HG02884 (cell line): Measurements from ENCODE around the gene METTL1.

ENCODE experiments used
- ATAC-seq: cut with Tn5 transposase; IDR thresholded peaks from one replicate; pipeline ENCODE4 v1.9.1; 2021; ENCODE audit warnings: mild to moderate bottlenecking, moderate library complexity; ENCODE audit not compliant: unreplicated experiment

The METTL1 gene

GRCh38 chr12:57739914-57740538 lies 31.9 kb downstream of the METTL1 start:
- no peak for ATAC-seq

GRCh38 chr12:57739387-57739786 lies 32.5 kb downstream of the METTL1 start:
- ATAC-seq: no peak

GRCh38 chr12:57738661-57739237 lies 33.2 kb downstream of the METTL1 start, which contains the start of gene AGAP2:
TSS of gene AGAP2 (minus strand) at chr12:57738742. CDS start at chr12:57738246, 496 bp downstream.
- ATAC-seq: no peak

GRCh38 chr12:57737467-57738460 lies 34.1 kb downstream of the METTL1 start:
- no peak for ATAC-seq

GRCh38 chr12:57736741-57737466 lies 35.0 kb downstream of the METTL1 start:
- no peak for ATAC-seq

GRCh38 chr12:57735952-57736740 lies 35.8 kb downstream of the METTL1 start:
- ATAC-seq: no peak

GRCh38 chr12:57735198-57735855 lies 36.6 kb downstream of the METTL1 start:
- no peak for ATAC-seq

- no peak for ATAC-seq
Observed at GRCh38 chr12:57734591-57734990, 37.3 kb downstream of the METTL1 start.

- ATAC-seq: no peak
Observed at GRCh38 chr12:57733928-57734327, 38.0 kb downstream of the METTL1 start.

GRCh38 chr12:57732726-57733593 lies 38.9 kb downstream of the METTL1 start:
- ATAC-seq: no peak

GRCh38 chr12:57732270-57732669 lies 39.6 kb downstream of the METTL1 start:
- no peak for ATAC-seq

GRCh38 chr12:57731411-57732080 lies 40.4 kb downstream of the METTL1 start:
- no peak for ATAC-seq

- ATAC-seq: no peak
Observed at GRCh38 chr12:57730336-57731067, 41.4 kb downstream of the METTL1 start.

- ATAC-seq: no peak
Observed at GRCh38 chr12:57729321-57729844, 42.5 kb downstream of the METTL1 start.

GRCh38 chr12:57727758-57728395 lies 44.0 kb downstream of the METTL1 start:
- no peak for ATAC-seq

GRCh38 chr12:57726884-57727757 lies 44.8 kb downstream of the METTL1 start:
- no peak for ATAC-seq
